Liver (tissue), 9 donors: ENCODE data around the gene WDR37. TPM values are rescaled to one million over a fixed set of nuclear protein-coding genes. Genes with fewer than 3 reads are reported as not detected.

Experiments
- DNase-seq: peaks from one replicate; pipeline ENCODE4 v3.0.0-alpha.2; 2017; ENCODE audit warnings: low spot score
- H3K27ac ChIP-seq, 2 donors: one replicate each; pipeline ENCODE4 v1.7.0; 2013; ENCODE audit warnings: inconsistent platforms in 2 of 2, low read length in 2 of 2, control low read depth in 1 of 2, low read depth in 1 of 2, mild to moderate bottlenecking in 1 of 2
- H3K27me3 ChIP-seq, 4 donors: one replicate each; pipeline versions ENCODE4 v1.6.1 to v1.7.0; 2013; ENCODE audit warnings: low read length in 3 of 4, inconsistent platforms in 1 of 4, mild to moderate bottlenecking in 1 of 4, moderate library complexity in 1 of 4; ENCODE audit not compliant: control insufficient read depth in 4 of 4, insufficient read depth in 4 of 4
- H3K36me3 ChIP-seq, 4 donors: one replicate each; pipeline versions ENCODE4 v1.6.1 to v1.7.0; 2013; ENCODE audit warnings: low read length in 3 of 4, mild to moderate bottlenecking in 3 of 4, low read depth in 1 of 4, moderate library complexity in 1 of 4; ENCODE audit not compliant: control insufficient read depth in 4 of 4, insufficient read depth in 3 of 4
- H3K4me1 ChIP-seq, 4 donors: one replicate each; pipeline versions ENCODE4 v1.6.1 to v1.7.0; 2013; ENCODE audit warnings: low read length in 3 of 4, mild to moderate bottlenecking in 3 of 4, moderate library complexity in 1 of 4; ENCODE audit not compliant: control insufficient read depth in 4 of 4, insufficient read depth in 4 of 4
- H3K4me3 ChIP-seq, 3 donors: one replicate each; pipeline versions ENCODE4 v1.6.1 to v1.7.0; 2013; ENCODE audit warnings: low read length in 3 of 3, control low read depth in 1 of 3, low read depth in 1 of 3, mild to moderate bottlenecking in 1 of 3
- H3K9ac ChIP-seq, 2 donors: one replicate each; pipeline ENCODE4 v1.7.0; 2013; ENCODE audit warnings: low read length in 2 of 2, mild to moderate bottlenecking in 2 of 2, moderate library complexity in 2 of 2, control low read depth in 1 of 2, low read depth in 1 of 2
- H3K9me3 ChIP-seq, 4 donors: one replicate each; pipeline versions ENCODE4 v1.6.1 to v1.7.0; 2013; ENCODE audit warnings: low read length in 3 of 4; ENCODE audit not compliant: control insufficient read depth in 4 of 4
- CTCF ChIP-seq: fragments of 150-350 bp; IDR thresholded peaks from 2 replicates; pipeline ENCODE4 v1.5.1; 2017; ENCODE audit warnings: improper control_type of control experiment, low read depth, low read length; ENCODE audit not compliant: missing input control
- EGR1 ChIP-seq, 2 donors: IDR thresholded peaks; 2 replicates each; pipeline ENCODE4 v1.6.1; 2016 to 2018; ENCODE audit warnings: antibody characterized with exemption in 2 of 2, low read depth in 2 of 2
- GABPA ChIP-seq, 2 donors: IDR thresholded peaks in 1 of 2; conservative IDR thresholded peaks in 1 of 2; 2 replicates each; pipeline ENCODE4 v1.6.1; 2016; ENCODE audit warnings: antibody characterized with exemption in 2 of 2, mild to moderate bottlenecking in 1 of 2, moderate library complexity in 1 of 2
- HNF4A ChIP-seq, 2 donors: conservative IDR thresholded peaks; 2 replicates each; pipeline ENCODE4 v1.6.1; 2016; ENCODE audit warnings: antibody characterized with exemption in 2 of 2, mild to moderate bottlenecking in 2 of 2
- HNF4G ChIP-seq: IDR thresholded peaks from 2 replicates; pipeline ENCODE4 v1.6.1; 2016; ENCODE audit warnings: antibody characterized with exemption
- MAX ChIP-seq: IDR thresholded peaks from 2 replicates; pipeline ENCODE4 v1.6.1; 2016; ENCODE audit warnings: antibody characterized with exemption
- NR2F2 ChIP-seq: IDR thresholded peaks from 2 replicates; pipeline ENCODE4 v1.6.1; 2016; ENCODE audit warnings: antibody characterized with exemption
- RAD21 ChIP-seq, 2 donors: IDR thresholded peaks; 2 replicates each; pipeline ENCODE4 v1.6.1; 2016; ENCODE audit warnings: antibody characterized with exemption in 2 of 2, mild to moderate bottlenecking in 2 of 2
- REST ChIP-seq: IDR thresholded peaks from 2 replicates; pipeline ENCODE4 v1.6.1; 2016; ENCODE audit warnings: antibody characterized with exemption, mild to moderate bottlenecking
- RXRA ChIP-seq, 2 donors: IDR thresholded peaks; 2 replicates each; pipeline ENCODE4 v1.6.1; 2017 to 2018; ENCODE audit warnings: antibody characterized with exemption in 2 of 2, mild to moderate bottlenecking in 1 of 2
- SP1 ChIP-seq: IDR thresholded peaks from 2 replicates; pipeline ENCODE4 v1.6.1; 2018; ENCODE audit warnings: antibody characterized with exemption, mild to moderate bottlenecking
- TAF1 ChIP-seq: conservative IDR thresholded peaks from 2 replicates; pipeline ENCODE4 v1.6.1; 2016; ENCODE audit warnings: antibody characterized with exemption, mild to moderate bottlenecking
- ZBTB33 ChIP-seq: IDR thresholded peaks from 2 replicates; pipeline ENCODE4 v1.6.1; 2016; ENCODE audit warnings: antibody characterized with exemption
- WGBS: extraction: QIAGEN DNeasy Blood & Tissue Kit; methylation state at CpG from one replicate; pipeline ENCODE4 v1.1.7; 2013; 5-methylcytosine and 5-hydroxymethylcytosine counted together
- polyA plus RNA-seq, 2 donors: library from polyadenylated mRNA; stranded (reverse) in 1 of 2; unstranded in 1 of 2; fragments of 200-250 nt in 1 of 2; fragments of >200 nt in 1 of 2; fragmentation: Nextera tagmentation in 1 of 2; extraction: Ambion mirVana in 1 of 2; gene quantifications; one replicate each; pipeline versions ENCODE4 v1.2.1 to v1.2.3, GENCODE V29; 2013 to 2015
- total RNA-seq, 2 donors: library from RNA; depleted of rRNA; stranded (reverse); fragments of >200 nt; gene quantifications; one replicate each; pipeline ENCODE4 v1.2.3, GENCODE V29; 2014
- donor health status: healthy.
- donor health status: healthy.
- donor health status: healthy.
- donor health status: healthy.
- donor health status: healthy.

The WDR37 gene
- total and polyA plus RNA-seq, 4 donors = 3.6 to 12.1 (median 5.6) TPM

GRCh38 chr10:1152386-1153250, 96.4 kb downstream of the WDR37 start:
- TF ChIP-seq CTCF = no peak
- no peak for TF ChIP-seq MAX
- TF ChIP-seq NR2F2 = no peak
- TF ChIP-seq EGR1 (IDR thresholded peaks at IDR 0.05; ENCODE audit: low read depth in 2 of 2) = no peak
- Histone ChIP-seq H3K4me1 (peaks cover 0 to 4% (median 0%) of the 10 kb centered on the region in 4 donors), H3K9me3 (no peaks in the 10 kb centered on the region), H3K27me3 (no peaks in the 10 kb centered on the region), H3K27ac (no peak overlapping the region), H3K4me3 (no peak overlapping the region), H3K36me3 (no peaks in the 10 kb centered on the region), H3K9ac (no peak overlapping the region)
- DNase-seq = peak; percentile 24
- 87% methylated on average over 32 of the region's 32 CpGs for WGBS

- no peak overlapping the region for H3K9ac ChIP-seq
- 86% methylated on average over 6 of the region's 6 CpGs for WGBS
- no peaks in the 10 kb centered on the region for H3K36me3 ChIP-seq
- H3K4me3 ChIP-seq = no peak overlapping the region
- no peak for DNase-seq
- no peak overlapping the region for H3K27ac ChIP-seq
- H3K9me3 ChIP-seq = no peaks in the 10 kb centered on the region
- no peak for TF ChIP-seq RAD21 (IDR thresholded peaks at IDR 0.05)
- no peak for TF ChIP-seq MAX
- TF ChIP-seq SP1 = no peak
- no peak for TF ChIP-seq HNF4G
- no peak for TF ChIP-seq NR2F2
- no peak for TF ChIP-seq ZBTB33
- TF ChIP-seq CTCF = no peak
- no peak for TF ChIP-seq TAF1
- TF ChIP-seq EGR1 (IDR thresholded peaks at IDR 0.05; ENCODE audit: low read depth in 2 of 2) = no peak
- no peak for TF ChIP-seq GABPA (IDR thresholded peaks at IDR 0.05 in 1 of 2, conservative IDR thresholded peaks at IDR 0.05 in 1 of 2)
- TF ChIP-seq REST = no peak
- TF ChIP-seq HNF4A (conservative IDR thresholded peaks at IDR 0.05) = no peak
- no peak for TF ChIP-seq RXRA (IDR thresholded peaks at IDR 0.05)
- no peaks in the 10 kb centered on the region for H3K27me3 ChIP-seq
- H3K4me1 ChIP-seq = peaks cover 0 to 4% (median 0%) of the 10 kb centered on the region in 4 donors
These were observed 97.1 kb downstream of the WDR37 start for GRCh38 chr10:1153251-1153763.
